A204.1 (cell line): ENCODE measurements around the gene PKD2.
"Not testable (repeated sequence)": the region's sequence is repeated elsewhere in the genome, so short reads cannot be mapped to it uniquely, and the experiment has no call there.

ENCODE experiments used
- FAIRE-seq: peaks from 2 replicates; lab custom pipeline; 2012; peaks lifted over from hg19 to GRCh38; lab: Jason Lieb, UNC

Gene PKD2

GRCh38 chr4:88070031-88070430 lies 62.6 kb downstream of the PKD2 start:
- FAIRE-seq, result no peak

GRCh38 chr4:88075336-88075735 lies 67.9 kb downstream of the PKD2 start:
- no peak for FAIRE-seq

- no peak for FAIRE-seq
These were observed 70.6 kb downstream of the PKD2 start for GRCh38 chr4:88077911-88078524.

GRCh38 chr4:88078579-88078978 lies 71.1 kb downstream of the PKD2 start:
- no peak for FAIRE-seq

- FAIRE-seq, result no peak
These were observed 73.2 kb downstream of the PKD2 start for GRCh38 chr4:88080626-88081025.

- no peak for FAIRE-seq
These were observed 79.6 kb downstream of the PKD2 start for GRCh38 chr4:88087004-88087403.

- FAIRE-seq, result no peak
These were observed 83.5 kb downstream of the PKD2 start for GRCh38 chr4:88090898-88091297.

- FAIRE-seq, result no peak
These were observed 83.9 kb downstream of the PKD2 start for GRCh38 chr4:88091378-88091777.

- FAIRE-seq, result no peak
These were observed 86.4 kb downstream of the PKD2 start for GRCh38 chr4:88093874-88094273.

- FAIRE-seq, result no peak
These were observed 89.9 kb downstream of the PKD2 start for GRCh38 chr4:88097301-88097700.

- FAIRE-seq, result no peak
These were observed 90.3 kb downstream of the PKD2 start for GRCh38 chr4:88097781-88098180.

- FAIRE-seq, result no peak
These were observed 91.7 kb downstream of the PKD2 start for GRCh38 chr4:88098993-88099752.

GRCh38 chr4:88101165-88101564 lies 93.7 kb downstream of the PKD2 start:
- FAIRE-seq, result no peak

- FAIRE-seq, result no peak
These were observed 94.6 kb downstream of the PKD2 start for GRCh38 chr4:88102026-88102425.

GRCh38 chr4:88104902-88105610 lies 97.6 kb downstream of the PKD2 start:
- FAIRE-seq, result no peak

- FAIRE-seq, result no peak
These were observed 98.8 kb downstream of the PKD2 start for GRCh38 chr4:88106205-88106604.

- FAIRE-seq, result no peak
These were observed 100.1 kb downstream of the PKD2 start for GRCh38 chr4:88107406-88108107.

- FAIRE-seq, result not testable (repeated sequence)
These were observed 100.7 kb downstream of the PKD2 start for GRCh38 chr4:88108108-88108465.

- no peak for FAIRE-seq
These were observed 101.3 kb downstream of the PKD2 start for GRCh38 chr4:88108747-88109122.

GRCh38 chr4:88109123-88109881 lies 101.9 kb downstream of the PKD2 start:
- FAIRE-seq, result no peak

GRCh38 chr4:88110826-88111225 lies 103.4 kb downstream of the PKD2 start:
- FAIRE-seq, result no peak

- no peak for FAIRE-seq
These were observed 105.4 kb downstream of the PKD2 start for GRCh38 chr4:88112856-88113255.
